AG04450 (cell line): ENCODE data around the gene RSRC1. TPM values are rescaled to one million over a fixed set of nuclear protein-coding genes. Genes with fewer than 3 reads are reported as not detected.

ENCODE experiments used
- CTCF ChIA-PET: fragments of 300-600, 350-600 bp; formaldehyde crosslinking; extraction: SDS; loops from one replicate; lab custom pipeline; 2022; ENCODE audit warnings: antibody characterized with exemption, inconsistent platforms; lab: Charles Lee
- POLR2A ChIA-PET: fragments of 350-600 bp; formaldehyde crosslinking; extraction: SDS; loops from one replicate; lab custom pipeline; 2021; ENCODE audit warnings: antibody characterized with exemption, inconsistent platforms; lab: Yijun Ruan, JAX
- DNase-seq: peaks from one replicate; pipeline ENCODE4 v3.0.0-alpha.2; 2011; ENCODE audit warnings: low read depth, low spot score
- H3K27ac ChIP-seq: one replicate; pipeline ENCODE4 v1.5.1; 2012; ENCODE audit warnings: low read depth, low read length, control low read depth
- H3K27me3 ChIP-seq: one replicate; pipeline ENCODE4 v1.6.0; 2012; ENCODE audit warnings: low read length; ENCODE audit not compliant: control insufficient read depth, insufficient read depth
- H3K4me3 ChIP-seq: 2 replicates; pipeline ENCODE4 v1.5.1; 2011; ENCODE audit warnings: mild to moderate bottlenecking, low read depth, low read length, control low read depth
- H3K9me3 ChIP-seq: 2 replicates; pipeline ENCODE4 v1.5.1; 2012; ENCODE audit warnings: low read length; ENCODE audit not compliant: control insufficient read depth, insufficient read depth
- CTCF ChIP-seq: IDR thresholded peaks from 2 replicates; pipeline ENCODE4 v1.5.1; 2011; ENCODE audit warnings: low read depth, low read length, control low read depth, inconsistent platforms
- polyA plus RNA-seq: library from polyadenylated mRNA; depleted of rRNA; stranded (reverse); fragments of >200 nt; gene quantifications from 2 replicates; pipeline ENCODE4 v1.2.3, GENCODE V29; 2011

RSRC1 gene
- polyA plus RNA-seq, 1 experiment, result 6.7 TPM

GRCh38 chr3:158486200-158486599 is 376.3 kb downstream of the RSRC1 start:
- no peaks in the 10 kb centered on the region for H3K9me3 ChIP-seq
- CTCF ChIA-PET, result no interaction called here
- DNase-seq, result no peak
- no peak for TF ChIP-seq CTCF
- no peak overlapping the region for H3K27ac ChIP-seq
- POLR2A ChIA-PET, result no interaction called here
- no peak overlapping the region for H3K4me3 ChIP-seq
- H3K27me3 ChIP-seq, result no peaks in the 10 kb centered on the region

- Histone ChIP-seq H3K27ac (no peak overlapping the region), H3K9me3 (no peaks in the 10 kb centered on the region), H3K4me3 (no peak overlapping the region), H3K27me3 (no peaks in the 10 kb centered on the region)
- no peak for DNase-seq
- TF ChIP-seq CTCF, result no peak
- POLR2A ChIA-PET, result no interaction called here
- CTCF ChIA-PET, result interaction anchor here (0.6 to 1.2 kb wide), 2 partner anchors 155 to 333 kb away, joined by 3 read pairs; no protein-coding TSS in a partner anchor
Measured at GRCh38 chr3:158488670-158489069, 378.8 kb downstream of the RSRC1 start.

GRCh38 chr3:158489181-158489580 is 379.3 kb downstream of the RSRC1 start:
- CTCF ChIA-PET, result interaction anchor here (1.2 kb wide), 1 partner anchor 333 kb away, joined by 3 read pairs; no protein-coding TSS in a partner anchor
- DNase-seq, result no peak
- no peak overlapping the region for H3K4me3 ChIP-seq
- POLR2A ChIA-PET, result no interaction called here
- no peaks in the 10 kb centered on the region for H3K27me3 ChIP-seq
- TF ChIP-seq CTCF, result no peak
- H3K9me3 ChIP-seq, result no peaks in the 10 kb centered on the region
- no peak overlapping the region for H3K27ac ChIP-seq

- H3K27ac ChIP-seq, result no peak overlapping the region
- CTCF ChIA-PET, result no interaction called here
- H3K9me3 ChIP-seq, result no peaks in the 10 kb centered on the region
- no peak for TF ChIP-seq CTCF
- DNase-seq, result no peak
- no peaks in the 10 kb centered on the region for H3K27me3 ChIP-seq
- POLR2A ChIA-PET, result no interaction called here
- H3K4me3 ChIP-seq, result no peak overlapping the region
Measured at GRCh38 chr3:158491968-158492367, 382.1 kb downstream of the RSRC1 start.

- Histone ChIP-seq H3K27ac (no peak overlapping the region), H3K27me3 (no peaks in the 10 kb centered on the region), H3K9me3 (no peaks in the 10 kb centered on the region), H3K4me3 (no peak overlapping the region)
- POLR2A ChIA-PET, result no interaction called here
- DNase-seq, result no peak
- no peak for TF ChIP-seq CTCF
- CTCF ChIA-PET, result no interaction called here
Measured at GRCh38 chr3:158492685-158493084, 382.8 kb downstream of the RSRC1 start.
